Keratinocyte (primary cell): ENCODE data around the gene SOX30. TPM values are rescaled to one million over a fixed set of nuclear protein-coding genes. Genes with fewer than 3 reads are reported as not detected.

ENCODE experiments used
- DNase-seq: peaks from one replicate; pipeline ENCODE4 v3.0.0-alpha.2; 2011; ENCODE audit warnings: low read depth, missing footprints, low spot score
- FAIRE-seq: peaks from 2 replicates; lab custom pipeline; 2011; peaks lifted over from hg19 to GRCh38; lab: Jason Lieb, UNC
- H2AFZ ChIP-seq: 2 replicates; pipeline ENCODE4 v1.6.0; 2012; ENCODE audit warnings: low read length, control low read depth, inconsistent platforms; ENCODE audit not compliant: control insufficient read depth
- H3K27ac ChIP-seq: 2 replicates; pipeline ENCODE4 v1.5.1; 2011; ENCODE audit warnings: low read length; ENCODE audit not compliant: control insufficient read depth, insufficient read depth
- H3K27me3 ChIP-seq: 3 replicates; pipeline ENCODE4 v1.6.0; 2011; ENCODE audit warnings: low read length; ENCODE audit not compliant: control insufficient read depth, insufficient read depth; ENCODE audit errors: extremely low read depth
- H3K36me3 ChIP-seq, 2 experiments: 2 replicates in 1 of 2; 3 replicates in 1 of 2; pipeline ENCODE4 v1.5.1; 2011; ENCODE audit warnings: low read length in 2 of 2, mild to moderate bottlenecking in 1 of 2; ENCODE audit not compliant: control insufficient read depth in 2 of 2, insufficient read depth in 2 of 2; ENCODE audit errors: extremely low read depth in 1 of 2
- H3K4me1 ChIP-seq: 3 replicates; pipeline ENCODE4 v1.5.1; 2011; ENCODE audit warnings: low read length; ENCODE audit not compliant: control insufficient read depth, insufficient read depth; ENCODE audit errors: extremely low read depth
- H3K4me2 ChIP-seq: 3 replicates; pipeline ENCODE4 v1.6.0; 2011; ENCODE audit warnings: low read depth, low read length; ENCODE audit not compliant: control insufficient read depth, insufficient read depth; ENCODE audit errors: extremely low read depth
- H3K4me3 ChIP-seq, 3 experiments: fragments of 200-600 bp in 1 of 3; sonication (generic) in 1 of 3; 2 replicates in 2 of 3; 3 replicates in 1 of 3; pipeline ENCODE4 v1.5.1; 2011 to 2016; ENCODE audit warnings: low read length in 3 of 3, mild to moderate bottlenecking in 3 of 3, control low read depth in 2 of 3, inconsistent platforms in 1 of 3, low read depth in 1 of 3, mixed read lengths in 1 of 3, mixed run types in 1 of 3, moderate library complexity in 1 of 3; ENCODE audit not compliant: control insufficient read depth in 2 of 3, insufficient read depth in 2 of 3; ENCODE audit errors: extremely low read depth in 1 of 3
- H3K79me2 ChIP-seq: 2 replicates; pipeline ENCODE4 v1.6.0; 2012; ENCODE audit warnings: low read length; ENCODE audit not compliant: control insufficient read depth, insufficient read depth
- H3K9ac ChIP-seq: 3 replicates; pipeline ENCODE4 v1.6.0; 2011; ENCODE audit warnings: low read length; ENCODE audit not compliant: control insufficient read depth, insufficient read depth; ENCODE audit errors: extremely low read depth
- H3K9me1 ChIP-seq: 3 replicates; pipeline ENCODE4 v1.6.0; 2011; ENCODE audit warnings: low read length; ENCODE audit not compliant: control insufficient read depth, insufficient read depth; ENCODE audit errors: extremely low read depth
- H3K9me3 ChIP-seq: 2 replicates; pipeline ENCODE4 v1.5.1; 2012; ENCODE audit warnings: low read depth, low read length; ENCODE audit not compliant: control insufficient read depth
- H4K20me1 ChIP-seq: 3 replicates; pipeline ENCODE4 v1.6.0; 2011; ENCODE audit warnings: low read length; ENCODE audit not compliant: control insufficient read depth, insufficient read depth; ENCODE audit errors: extremely low read depth
- EZH2 ChIP-seq: IDR thresholded peaks from one replicate; pipeline ENCODE4 v1.6.1; 2012; ENCODE audit warnings: inconsistent platforms, mild to moderate bottlenecking, low read length, moderate library complexity
- dilution Hi-C: fragments of 300-500 bp; cut with MboI; formaldehyde crosslinking; loops from one replicate; pipeline ENCODE4 v1.7.0; 2020; ENCODE audit warnings: low sequenced_read_pairs; ENCODE audit not compliant: extremely low pct_ligation_motif_present
- polyA plus RNA-seq, 5 experiments: library from polyadenylated mRNA; depleted of rRNA in 3 of 5; stranded (reverse) in 3 of 5; stranded (forward) in 1 of 5; unstranded in 1 of 5; fragments of >200 nt; gene quantifications; 1 replicate in 1 of 5; 2 replicates in 3 of 5; 3 replicates in 1 of 5; pipeline versions ENCODE4 v1.2.1 to v1.2.3, GENCODE V29; 2011 to 2012; ENCODE audit warnings: missing spikeins in 2 of 5, low read depth in 1 of 5, low replicate concordance in 1 of 5
- TF ChIP-seq, protein P1 (sequence below), 3 experiments: IDR thresholded peaks in 1 of 3; conservative IDR thresholded peaks in 1 of 3; optimal IDR thresholded peaks in 1 of 3; 2 replicates in 2 of 3; 3 replicates in 1 of 3; pipeline versions ENCODE3 to v1.5.1; 2011; ENCODE audit warnings: low read length in 3 of 3, mild to moderate bottlenecking in 3 of 3, moderate library complexity in 2 of 3, control low read depth in 1 of 3, inconsistent platforms in 1 of 3; ENCODE audit not compliant: insufficient read depth in 2 of 3; ENCODE audit errors: extremely low read depth in 1 of 3

Gene SOX30
- polyA plus RNA-seq, 1 donor (not counting 4 experiments of a cell fraction or from before 2014, with no cell fraction given) = 0.05 TPM

DNA sequence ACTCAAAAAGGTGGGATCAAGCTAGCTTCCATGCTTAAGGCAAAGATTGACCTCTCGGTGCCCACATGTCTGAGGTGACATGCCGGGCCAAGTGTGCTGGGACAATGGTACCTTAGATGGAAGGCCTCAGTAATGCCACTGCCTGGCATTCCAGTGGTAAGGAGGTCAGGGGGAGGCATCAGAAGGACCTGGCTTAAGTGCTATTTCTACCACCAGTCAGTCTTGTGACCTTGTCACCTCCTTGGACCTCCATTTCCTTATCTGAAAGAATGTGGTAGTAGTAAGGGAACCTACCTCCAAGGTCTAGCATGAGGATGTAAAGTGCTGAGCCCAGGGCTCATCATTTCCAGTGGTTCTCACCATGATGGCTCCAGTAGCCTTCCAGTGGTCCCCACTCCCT, 28.0 kb upstream of the SOX30 start:
- no peak overlapping the region for H3K4me2 ChIP-seq
- no peaks in the 10 kb centered on the region for H3K4me1 ChIP-seq
- no peak overlapping the region for H3K9ac ChIP-seq
- no peaks in the 10 kb centered on the region for H4K20me1 ChIP-seq
- DNase-seq = no peak
- H3K9me3 ChIP-seq = no peaks in the 10 kb centered on the region
- H3K79me2 ChIP-seq = no peaks in the 10 kb centered on the region
- no peak overlapping the region for H3K4me3 ChIP-seq
- dilution Hi-C loops = no loop called here
- no peak for FAIRE-seq
- no peaks in the 10 kb centered on the region for H3K27me3 ChIP-seq
- no peaks in the 10 kb centered on the region for H3K36me3 ChIP-seq
- no peak overlapping the region for H3K27ac ChIP-seq
- H2AFZ ChIP-seq = no peak overlapping the region
- TF ChIP-seq EZH2 = no peak
- TF ChIP-seq, protein P1, sequence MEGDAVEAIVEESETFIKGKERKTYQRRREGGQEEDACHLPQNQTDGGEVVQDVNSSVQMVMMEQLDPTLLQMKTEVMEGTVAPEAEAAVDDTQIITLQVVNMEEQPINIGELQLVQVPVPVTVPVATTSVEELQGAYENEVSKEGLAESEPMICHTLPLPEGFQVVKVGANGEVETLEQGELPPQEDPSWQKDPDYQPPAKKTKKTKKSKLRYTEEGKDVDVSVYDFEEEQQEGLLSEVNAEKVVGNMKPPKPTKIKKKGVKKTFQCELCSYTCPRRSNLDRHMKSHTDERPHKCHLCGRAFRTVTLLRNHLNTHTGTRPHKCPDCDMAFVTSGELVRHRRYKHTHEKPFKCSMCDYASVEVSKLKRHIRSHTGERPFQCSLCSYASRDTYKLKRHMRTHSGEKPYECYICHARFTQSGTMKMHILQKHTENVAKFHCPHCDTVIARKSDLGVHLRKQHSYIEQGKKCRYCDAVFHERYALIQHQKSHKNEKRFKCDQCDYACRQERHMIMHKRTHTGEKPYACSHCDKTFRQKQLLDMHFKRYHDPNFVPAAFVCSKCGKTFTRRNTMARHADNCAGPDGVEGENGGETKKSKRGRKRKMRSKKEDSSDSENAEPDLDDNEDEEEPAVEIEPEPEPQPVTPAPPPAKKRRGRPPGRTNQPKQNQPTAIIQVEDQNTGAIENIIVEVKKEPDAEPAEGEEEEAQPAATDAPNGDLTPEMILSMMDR (optimal IDR thresholded peaks at IDR 0.05 in 1 of 3, IDR thresholded peaks at IDR 0.05 in 1 of 3, conservative IDR thresholded peaks at IDR 0.05 in 1 of 3; ENCODE audit: extremely low read depth in 1 of 3, insufficient read depth in 2 of 3, low read length in 3 of 3) = no peak
- no peaks in the 10 kb centered on the region for H3K9me1 ChIP-seq

DNA sequence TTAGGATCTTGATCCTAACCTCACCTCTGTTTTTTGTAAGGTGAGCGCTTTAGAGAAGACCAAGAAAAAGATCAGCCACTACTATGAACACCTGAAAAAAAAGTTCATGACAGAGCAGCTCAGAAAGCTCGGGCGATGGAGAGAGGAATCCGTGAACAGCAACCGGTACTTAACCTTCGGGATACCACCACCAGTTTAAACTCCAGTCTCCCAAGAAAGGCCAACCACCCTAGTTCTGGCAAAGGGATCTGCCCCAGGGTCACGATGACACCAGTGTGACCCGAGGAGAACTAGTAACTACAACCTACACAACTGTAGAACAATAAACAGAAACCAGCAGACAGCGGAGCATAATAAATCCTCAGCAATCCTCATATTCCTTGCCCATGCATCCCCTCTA, 27.6 kb upstream of the SOX30 start:
- Histone ChIP-seq H4K20me1 (no peaks in the 10 kb centered on the region), H3K79me2 (no peaks in the 10 kb centered on the region), H3K9ac (no peak overlapping the region), H3K4me1 (no peaks in the 10 kb centered on the region), H3K36me3 (no peaks in the 10 kb centered on the region), H3K27ac (no peak overlapping the region), H3K4me2 (no peak overlapping the region), H3K27me3 (no peaks in the 10 kb centered on the region), H2AFZ (no peak overlapping the region), H3K9me1 (no peaks in the 10 kb centered on the region), H3K4me3 (no peak overlapping the region), H3K9me3 (no peaks in the 10 kb centered on the region)
- no peak for TF ChIP-seq EZH2
- TF ChIP-seq, protein P1 (optimal IDR thresholded peaks at IDR 0.05 in 1 of 3, IDR thresholded peaks at IDR 0.05 in 1 of 3, conservative IDR thresholded peaks at IDR 0.05 in 1 of 3; ENCODE audit: extremely low read depth in 1 of 3, insufficient read depth in 2 of 3, low read length in 3 of 3) = no peak
- no peak for DNase-seq
- dilution Hi-C loops = no loop called here
- no peak for FAIRE-seq
